B cell (primary cell): ENCODE results near the gene EYS. TPM values are rescaled to one million over a fixed set of nuclear protein-coding genes. Genes with fewer than 3 reads are reported as not detected.
"Not testable (repeated sequence)": the region's sequence is repeated elsewhere in the genome, so short reads cannot be mapped to it uniquely, and the experiment has no call there.

ENCODE experiments used
- ATAC-seq: fragments of 200-7000 bp; cut with Tn5 transposase; one replicate; pipeline ENCODE4 v1.10.0; 2021; ENCODE audit warnings: low read depth, mild to moderate bottlenecking, moderate number of reproducible peaks, moderate library complexity
- CTCF ChIA-PET: fragments of 350-600 bp; sonication (Branson Sonifier 250); formaldehyde crosslinking; loops from one replicate; lab custom pipeline; 2021; ENCODE audit warnings: antibody characterized with exemption, inconsistent platforms; lab: Charles Lee
- POLR2A ChIA-PET: fragments of 350-600 bp; sonication (Branson Sonifier 250); formaldehyde crosslinking; loops from one replicate; lab custom pipeline; 2021; ENCODE audit warnings: antibody characterized with exemption; lab: Charles Lee
- DNase-seq: peaks from one replicate; pipeline ENCODE4 v3.0.0; 2013
- H2AFZ ChIP-seq: 2 replicates; pipeline ENCODE4 v1.6.1; 2012; ENCODE audit warnings: mild to moderate bottlenecking, low read depth, low read length; ENCODE audit not compliant: insufficient read depth, poor library complexity, severe bottlenecking
- H3K27ac ChIP-seq, 2 donors: 1 replicate in 1 of 2; 2 replicates in 1 of 2; pipeline ENCODE4 v1.5.1; 2012 to 2013; ENCODE audit warnings: low read length in 2 of 2, mild to moderate bottlenecking in 2 of 2, moderate library complexity in 1 of 2
- H3K27me3 ChIP-seq, 4 experiments: fragments of 200-600 bp in 1 of 4; sonication (generic) in 1 of 4; replicated peaks in 1 of 4; 1 replicate in 2 of 4; 2 replicates in 2 of 4; pipeline versions ENCODE4 v1.6.1 to v1.7.0; 2013 to 2016; ENCODE audit warnings: low read length in 3 of 4, mild to moderate bottlenecking in 2 of 4, mixed read lengths in 1 of 4, moderate library complexity in 1 of 4; ENCODE audit not compliant: insufficient read depth in 4 of 4, control insufficient read depth in 3 of 4; ENCODE audit errors: control extremely low read depth in 1 of 4
- H3K36me3 ChIP-seq, 2 experiments: replicated peaks in 1 of 2; 1 replicate in 1 of 2; 2 replicates in 1 of 2; pipeline versions ENCODE4 v1.6.1 to v1.7.1; 2013; ENCODE audit warnings: low read length in 1 of 2; ENCODE audit not compliant: insufficient read depth in 2 of 2, control insufficient read depth in 1 of 2; ENCODE audit errors: control extremely low read depth in 1 of 2, extremely low read depth in 1 of 2
- H3K4me1 ChIP-seq, 2 donors: fragments of 200-600 bp in 1 of 2; sonication (generic) in 1 of 2; 1 replicate in 1 of 2; 2 replicates in 1 of 2; pipeline versions ENCODE4 v1.5.1 to v1.6.1; 2013 to 2017; ENCODE audit warnings: low read length in 2 of 2; ENCODE audit not compliant: control insufficient read depth in 2 of 2, insufficient read depth in 2 of 2
- H3K4me2 ChIP-seq: replicated peaks from 2 replicates; pipeline ENCODE3; 2012; ENCODE audit warnings: mild to moderate bottlenecking, low read depth, low read length; ENCODE audit not compliant: poor library complexity, severe bottlenecking
- H3K4me3 ChIP-seq, 5 experiments: fragments of 200-600 bp in 1 of 5; sonication (generic) in 1 of 5; 1 replicate in 3 of 5; 2 replicates in 2 of 5; pipeline versions ENCODE4 v1.5.1 to v1.7.0; 2011 to 2016; ENCODE audit warnings: low read length in 4 of 5, mild to moderate bottlenecking in 4 of 5, low read depth in 2 of 5, control low read depth in 1 of 5, moderate library complexity in 1 of 5; ENCODE audit not compliant: insufficient read depth in 1 of 5; ENCODE audit errors: control extremely low read depth in 1 of 5, extremely low read depth in 1 of 5
- H3K79me2 ChIP-seq: fragments of 200-600 bp; sonication (generic); one replicate; pipeline ENCODE4 v1.6.0; 2016; ENCODE audit warnings: low read length; ENCODE audit not compliant: control insufficient read depth, insufficient read depth
- H3K9ac ChIP-seq: fragments of 200-600 bp; sonication (generic); 2 replicates; pipeline ENCODE4 v1.6.1; 2017; ENCODE audit warnings: mild to moderate bottlenecking, low read length, moderate library complexity
- H3K9me3 ChIP-seq, 3 donors: one replicate each; pipeline versions ENCODE4 v1.6.1 to v1.7.1; 2013; ENCODE audit warnings: low read length in 2 of 3; ENCODE audit not compliant: control insufficient read depth in 2 of 3, insufficient read depth in 1 of 3; ENCODE audit errors: control extremely low read depth in 1 of 3
- H4K20me1 ChIP-seq: 2 replicates; pipeline ENCODE4 v1.6.0; 2012; ENCODE audit warnings: mild to moderate bottlenecking, low read length; ENCODE audit not compliant: insufficient read depth, control insufficient read depth, poor library complexity, severe bottlenecking
- H3K27ac Mint-ChIP-seq: one replicate; pipeline ENCODE4 v1.8.0; 2021; ENCODE audit warnings: mixed read lengths
- H3K27me3 Mint-ChIP-seq: one replicate; pipeline ENCODE4 v1.8.0; 2021; ENCODE audit warnings: mixed read lengths
- H3K4me1 Mint-ChIP-seq: one replicate; pipeline ENCODE4 v1.8.0; 2021; ENCODE audit warnings: mixed read lengths
- H3K4me3 Mint-ChIP-seq: one replicate; pipeline ENCODE4 v1.8.0; 2021; ENCODE audit warnings: mixed read lengths
- H3K9me3 Mint-ChIP-seq: one replicate; pipeline ENCODE4 v1.8.0; 2022; ENCODE audit warnings: mixed read lengths; ENCODE audit not compliant: insufficient read depth
- CTCF ChIP-seq: fragments of 200-600 bp; IDR thresholded peaks from one replicate; pipeline ENCODE4 v1.8.0; 2022; ENCODE audit warnings: antibody characterized with exemption, mild to moderate bottlenecking
- EZH2 ChIP-seq: IDR thresholded peaks from 2 replicates; pipeline ENCODE4 v1.6.1; 2012; ENCODE audit warnings: borderline replicate concordance, low read depth, mild to moderate bottlenecking, moderate library complexity, low read length; ENCODE audit not compliant: insufficient read depth, poor library complexity, severe bottlenecking
- WGBS: methylation state at CpG from one replicate; pipeline ENCODE4 v1.1.5; 2013; ENCODE audit warnings: missing lambda C conversion rate; ENCODE audit not compliant: insufficient coverage; 5-methylcytosine and 5-hydroxymethylcytosine counted together
- intact Hi-C: fragments of 100-400 bp; cut with micrococcal nuclease; formaldehyde crosslinking; loops from one replicate; pipeline ENCODE4 v1.10.0; 2022
- polyA plus RNA-seq: library from polyadenylated mRNA; depleted of rRNA; stranded (reverse); fragments of >200 nt; gene quantifications from 2 replicates; pipeline ENCODE4 v1.2.3, GENCODE V29; 2012
- total RNA-seq, 2 donors: library from RNA; stranded (reverse); fragments of 120-200 nt in 1 of 2; gene quantifications; 1 replicate in 1 of 2; 2 replicates in 1 of 2; pipeline versions ENCODE4 v1.2.3 to v1.2.4, GENCODE V29; 2013 to 2022

EYS gene
- total and polyA plus RNA-seq, 2 donors (not counting 1 experiment from before 2014, with no cell fraction given): not detected

DNA sequence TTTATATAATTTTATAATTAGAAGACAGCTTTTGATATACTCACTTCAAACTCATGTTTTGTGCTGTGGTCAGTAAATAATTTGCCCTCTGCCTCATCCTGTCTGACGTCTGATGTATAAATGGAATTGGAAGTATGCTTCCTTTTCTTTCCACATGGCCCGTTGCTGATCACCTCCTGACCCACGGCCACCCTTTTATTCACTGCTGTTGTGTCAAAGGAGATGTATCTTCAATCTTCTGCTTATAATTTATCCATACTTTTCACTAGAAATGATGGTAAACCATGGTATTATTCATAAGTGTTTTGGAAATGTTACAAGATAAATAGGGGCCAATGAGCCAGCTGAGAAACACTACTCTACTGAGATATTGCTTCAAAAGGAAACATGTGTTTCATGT is 1229.6 kb downstream of the EYS start:
- no peak for DNase-seq
- H3K9ac ChIP-seq: no peak overlapping the region
- CTCF ChIA-PET: no interaction called here

GRCh38 chr6:64476935-64477334 is 1230.1 kb downstream of the EYS start:
- H3K27ac ChIP-seq: no peak overlapping the region
- H3K9me3 Mint-ChIP-seq: no peaks in the 10 kb centered on the region
- no peaks in the 10 kb centered on the region for H3K27me3 ChIP-seq
- H3K36me3 ChIP-seq: no peaks in the 10 kb centered on the region
- H3K4me1 ChIP-seq: no peaks in the 10 kb centered on the region
- no peaks in the 10 kb centered on the region for H4K20me1 ChIP-seq
- DNase-seq: no peak
- H3K4me1 Mint-ChIP-seq: no peaks in the 10 kb centered on the region
- H3K79me2 ChIP-seq: no peaks in the 10 kb centered on the region
- no peak overlapping the region for H2AFZ ChIP-seq
- no peak overlapping the region for H3K4me3 Mint-ChIP-seq
- WGBS: no CpG with 5 or more reads among the region's 2 CpGs
- H3K9me3 ChIP-seq: no peaks in the 10 kb centered on the region
- H3K4me3 ChIP-seq: no peak overlapping the region
- CTCF ChIA-PET: no interaction called here
- TF ChIP-seq CTCF: no peak
- no peak for TF ChIP-seq EZH2
- H3K27me3 Mint-ChIP-seq: no peaks in the 10 kb centered on the region
- intact Hi-C loops: no loop called here
- H3K4me2 ChIP-seq: no peak overlapping the region
- H3K27ac Mint-ChIP-seq: no peak overlapping the region
- no peak for ATAC-seq
- H3K9ac ChIP-seq: no peak overlapping the region
- POLR2A ChIA-PET: no interaction called here

More for the DNA sequence above, 1229.6 kb downstream of the EYS start:
- TF ChIP-seq CTCF: no peak
- TF ChIP-seq EZH2: no peak
- POLR2A ChIA-PET: no interaction called here
- Mint-ChIP-seq H3K4me1 (no peaks in the 10 kb centered on the region), H3K27me3 (no peaks in the 10 kb centered on the region), H3K9me3 (no peaks in the 10 kb centered on the region), H3K4me3 (no peak overlapping the region), H3K27ac (no peak overlapping the region)
- Histone ChIP-seq H3K27me3 (no peaks in the 10 kb centered on the region), H3K79me2 (no peaks in the 10 kb centered on the region), H2AFZ (no peak overlapping the region), H3K4me1 (no peaks in the 10 kb centered on the region), H3K4me3 (no peak overlapping the region), H3K36me3 (no peaks in the 10 kb centered on the region), H3K4me2 (no peak overlapping the region), H4K20me1 (no peaks in the 10 kb centered on the region), H3K27ac (no peak overlapping the region), H3K9me3 (no peaks in the 10 kb centered on the region)
- intact Hi-C loops: no loop called here
- ATAC-seq: no peak
- no CpG with 5 or more reads among the region's 3 CpGs for WGBS

- POLR2A ChIA-PET, H3K4me2 ChIP-seq, H2AFZ ChIP-seq, H3K4me3 ChIP-seq, DNase-seq, H3K9ac ChIP-seq, H4K20me1 ChIP-seq, H3K4me3 Mint-ChIP-seq, CTCF ChIA-PET, H3K27ac Mint-ChIP-seq, H3K4me1 Mint-ChIP-seq, H3K27me3 Mint-ChIP-seq, H3K27me3 ChIP-seq, H3K27ac ChIP-seq, H3K36me3 ChIP-seq, ATAC-seq, H3K79me2 ChIP-seq, intact Hi-C loops, H3K4me1 ChIP-seq: not testable (repeated sequence)
- WGBS: 95% methylated on average over 3 of the region's 12 CpGs
- H3K9me3 ChIP-seq: peaks cover 0 to 18% (median 0%) of the 10 kb centered on the region in 3 donors
- peaks cover 17% of the 10 kb centered on the region for H3K9me3 Mint-ChIP-seq
These were observed 1237.6 kb downstream of the EYS start for GRCh38 chr6:64469405-64469804.
